ENCODE measurements around the gene TMEM131. TPM values are rescaled to one million over a fixed set of nuclear protein-coding genes. Genes with fewer than 3 reads are reported as not detected.

Gene TMEM131
- total RNA-seq, 2 donors from 2014 or later, result 20.7 to 21.8 TPM

- TF ChIP-seq CTCF (IDR thresholded peaks at IDR 0.05), result no peak
- no peaks in the 10 kb centered on the region for H3K27me3 ChIP-seq
- DNase-seq (ENCODE audit: low spot score), result no peak
- no peaks in the 10 kb centered on the region for H3K9me3 ChIP-seq
- H3K4me1 ChIP-seq, result peaks cover 0 to 17% of the 10 kb centered on the region in 2 donors
- no peak overlapping the region for H3K4me3 ChIP-seq
- no peak overlapping the region for H3K27ac ChIP-seq
- H3K36me3 ChIP-seq, result no peaks in the 10 kb centered on the region
These were observed 45.2 kb downstream of the TMEM131 start for GRCh38 chr2:97950329-97951154.

- Histone ChIP-seq H3K27me3 (no peaks in the 10 kb centered on the region), H3K36me3 (no peaks in the 10 kb centered on the region), H3K27ac (no peak overlapping the region), H3K9me3 (no peaks in the 10 kb centered on the region), H3K4me1 (peaks cover 0 to 22% of the 10 kb centered on the region in 2 donors), H3K4me3 (no peak overlapping the region)
- TF ChIP-seq CTCF (IDR thresholded peaks at IDR 0.05), result no peak
- DNase-seq (ENCODE audit: low spot score), result no peak
These were observed 46.8 kb downstream of the TMEM131 start for GRCh38 chr2:97948926-97949325.

GRCh38 chr2:97945791-97946190 is 50.0 kb downstream of the TMEM131 start:
- no peak overlapping the region for H3K27ac ChIP-seq
- no peak for TF ChIP-seq CTCF (IDR thresholded peaks at IDR 0.05)
- no peaks in the 10 kb centered on the region for H3K9me3 ChIP-seq
- DNase-seq (ENCODE audit: low spot score), result no peak
- H3K27me3 ChIP-seq, result no peaks in the 10 kb centered on the region
- H3K4me3 ChIP-seq, result no peak overlapping the region
- peaks cover 0 to 14% of the 10 kb centered on the region in 2 donors for H3K4me1 ChIP-seq
- H3K36me3 ChIP-seq, result no peaks in the 10 kb centered on the region

- TF ChIP-seq CTCF (IDR thresholded peaks at IDR 0.05), result no peak
- Histone ChIP-seq H3K4me1 (peaks cover 0 to 35% of the 10 kb centered on the region in 2 donors), H3K27ac (no peak overlapping the region), H3K9me3 (no peaks in the 10 kb centered on the region), H3K36me3 (no peaks in the 10 kb centered on the region), H3K4me3 (no peak overlapping the region), H3K27me3 (no peaks in the 10 kb centered on the region)
- DNase-seq (ENCODE audit: low spot score), result no peak
These were observed 58.9 kb downstream of the TMEM131 start for GRCh38 chr2:97936881-97937280.

GRCh38 chr2:97936199-97936598 is 59.5 kb downstream of the TMEM131 start:
- Histone ChIP-seq H3K27me3 (no peaks in the 10 kb centered on the region), H3K4me3 (no peak overlapping the region), H3K27ac (no peak overlapping the region), H3K9me3 (no peaks in the 10 kb centered on the region), H3K36me3 (no peaks in the 10 kb centered on the region), H3K4me1 (peaks cover 0 to 42% of the 10 kb centered on the region in 2 donors)
- no peak for DNase-seq (ENCODE audit: low spot score)
- no peak for TF ChIP-seq CTCF (IDR thresholded peaks at IDR 0.05)
